HUDEP-2 (cell line): ENCODE measurements around the gene CSNK1G1.
"Not testable (repeated sequence)": the region's sequence is repeated elsewhere in the genome, so short reads cannot be mapped to it uniquely, and the experiment has no call there.

Experiments
- DNase-seq, 76 experiments: peaks; one replicate each; lab custom pipeline; 2025; ENCODE audit not compliant: unreplicated experiment in 76 of 76; lab: John Stamatoyannopoulos, UW

The CSNK1G1 gene

DNA sequence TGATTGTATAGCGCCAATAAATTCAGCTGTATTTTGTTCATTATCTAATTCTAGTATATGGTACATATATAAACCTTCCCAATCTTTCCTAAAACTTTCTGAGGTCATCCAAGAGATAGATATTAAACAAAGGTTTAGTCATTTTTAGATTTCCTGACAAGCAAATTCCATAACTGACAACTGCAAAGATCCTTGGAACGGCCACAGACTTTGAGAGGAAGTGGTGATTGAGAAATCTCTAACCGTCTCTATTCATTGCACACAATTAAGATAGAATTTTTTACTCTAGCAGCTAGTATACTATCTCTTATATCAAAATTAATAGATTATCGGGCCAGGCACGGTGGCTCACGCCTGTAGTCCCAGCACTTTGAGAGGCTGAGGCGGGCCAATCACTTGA is 4.7 kb downstream of the CSNK1G1 start:
- no peak for DNase-seq

GRCh38 chr15:64349375-64349774 is 6.6 kb downstream of the CSNK1G1 start:
- no peak for DNase-seq

GRCh38 chr15:64348455-64348854 is 7.5 kb downstream of the CSNK1G1 start:
- DNase-seq = no peak

DNA sequence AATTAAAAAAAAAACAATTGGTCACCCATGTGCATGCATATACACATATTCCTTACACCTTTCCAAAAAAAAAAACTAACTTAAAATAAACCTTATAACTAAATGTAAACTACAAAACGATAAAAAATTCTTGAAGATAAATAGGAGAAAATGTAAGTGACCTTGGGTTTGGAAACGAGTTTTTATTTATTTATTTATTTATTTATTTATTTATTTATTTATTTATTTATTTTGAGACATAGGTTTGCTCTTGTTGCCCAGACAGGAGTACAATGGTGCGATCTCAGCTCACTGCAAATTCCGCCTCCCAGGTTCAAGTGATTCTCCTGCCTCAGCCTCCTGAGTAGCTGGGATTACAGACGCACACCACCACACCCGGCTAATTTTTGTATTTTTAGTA is 9.7 kb downstream of the CSNK1G1 start:
- DNase-seq = not testable (repeated sequence)

- DNase-seq = no peak
Measured at GRCh38 chr15:64344651-64345294, 11.2 kb downstream of the CSNK1G1 start.

GRCh38 chr15:64343841-64344240 is 12.1 kb downstream of the CSNK1G1 start:
- no peak for DNase-seq

DNA sequence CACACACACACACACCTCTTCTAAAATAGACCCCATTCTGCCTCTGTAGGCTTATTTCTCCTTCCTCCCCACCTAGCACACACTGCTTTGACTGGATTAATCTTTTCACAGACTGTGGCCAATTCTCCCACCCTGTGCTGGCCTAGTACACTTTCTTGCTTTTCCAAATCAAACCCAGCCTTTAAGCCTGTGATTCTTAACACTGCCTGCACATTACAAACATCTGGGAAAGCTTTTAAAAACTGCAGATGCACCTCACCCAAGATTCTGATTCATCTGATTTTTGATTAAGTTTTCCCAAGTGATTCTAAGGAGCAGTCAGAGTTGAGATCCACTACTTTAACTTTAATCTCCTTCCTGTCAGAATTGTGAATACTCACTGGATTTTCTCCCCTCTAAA is 12.8 kb downstream of the CSNK1G1 start:
- DNase-seq = no peak

- no peak for DNase-seq
Measured at GRCh38 chr15:64341961-64342360, 14.0 kb downstream of the CSNK1G1 start.

GRCh38 chr15:64340355-64340754 is 15.6 kb downstream of the CSNK1G1 start:
- no peak for DNase-seq

GRCh38 chr15:64337761-64338160 is 18.2 kb downstream of the CSNK1G1 start:
- no peak for DNase-seq

GRCh38 chr15:64333986-64334929 is 21.7 kb downstream of the CSNK1G1 start:
- DNase-seq = peak in 1 of 76 experiments; percentile 2

DNA sequence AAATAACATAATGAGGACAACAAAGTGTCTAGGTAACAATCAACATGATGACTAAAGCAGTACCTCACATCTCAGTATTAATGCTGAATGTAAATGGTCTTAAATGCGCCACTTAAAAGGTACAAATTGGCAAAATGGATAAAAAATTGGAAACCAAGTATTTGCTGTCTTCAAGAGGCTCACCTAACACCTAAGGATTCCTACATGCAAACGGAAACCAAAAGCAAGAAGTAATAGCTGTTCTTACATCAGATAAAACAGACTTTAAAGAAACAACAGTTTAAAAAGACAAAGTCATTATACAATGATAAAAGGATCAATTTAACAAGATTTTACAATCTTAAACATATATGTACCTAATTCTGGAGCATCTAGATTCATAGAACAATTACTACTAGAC is 22.5 kb downstream of the CSNK1G1 start:
- no peak for DNase-seq

GRCh38 chr15:64331668-64332067 is 24.3 kb downstream of the CSNK1G1 start:
- not testable (repeated sequence) for DNase-seq

GRCh38 chr15:64326975-64327374 is 29.0 kb downstream of the CSNK1G1 start:
- not testable (repeated sequence) for DNase-seq

DNA sequence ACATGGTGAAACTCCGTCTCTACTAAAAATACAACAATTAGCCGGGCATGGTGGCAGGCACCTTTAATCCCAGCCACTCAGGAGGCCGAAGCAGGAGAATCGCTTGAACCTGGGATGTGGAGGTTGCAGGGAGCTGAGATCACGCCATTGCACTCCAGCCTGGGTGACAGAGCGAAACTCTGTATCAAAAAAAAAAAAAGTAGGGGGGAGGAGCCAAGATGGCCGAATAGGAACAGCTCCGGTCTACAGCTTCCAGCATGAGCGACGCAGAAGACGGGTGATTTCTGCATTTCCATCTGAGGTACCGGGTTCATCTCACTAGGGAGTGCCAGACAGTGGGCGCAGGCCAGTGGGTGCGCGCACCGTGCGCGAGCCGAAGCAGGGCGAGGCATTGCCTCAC is 29.5 kb downstream of the CSNK1G1 start:
- not testable (repeated sequence) for DNase-seq

- DNase-seq = peak in 8 of 76 experiments; percentile 5 to 27 (median 10)
Measured at GRCh38 chr15:64324165-64324877, 31.7 kb downstream of the CSNK1G1 start.

- no peak for DNase-seq
Measured at GRCh38 chr15:64315216-64315615, 40.8 kb downstream of the CSNK1G1 start.

DNA sequence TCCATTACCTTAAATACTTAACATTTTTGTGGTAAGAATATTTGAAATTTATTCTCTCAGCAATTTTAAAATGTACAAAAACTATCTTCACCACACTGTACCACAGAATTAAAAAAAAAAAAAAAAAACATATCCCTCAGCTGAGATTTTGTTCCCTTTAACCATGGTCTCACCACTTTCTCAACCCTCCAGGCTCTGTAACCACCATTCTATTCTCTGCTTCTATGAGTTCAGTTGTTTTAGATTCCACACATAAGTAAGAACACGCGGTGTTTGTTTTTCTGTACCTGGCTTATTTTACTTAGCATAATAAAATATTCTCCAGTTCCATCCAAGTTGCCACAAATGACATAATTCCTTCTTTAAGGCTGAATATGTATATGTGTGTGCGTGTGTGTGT is 41.5 kb downstream of the CSNK1G1 start:
- no peak for DNase-seq

DNA sequence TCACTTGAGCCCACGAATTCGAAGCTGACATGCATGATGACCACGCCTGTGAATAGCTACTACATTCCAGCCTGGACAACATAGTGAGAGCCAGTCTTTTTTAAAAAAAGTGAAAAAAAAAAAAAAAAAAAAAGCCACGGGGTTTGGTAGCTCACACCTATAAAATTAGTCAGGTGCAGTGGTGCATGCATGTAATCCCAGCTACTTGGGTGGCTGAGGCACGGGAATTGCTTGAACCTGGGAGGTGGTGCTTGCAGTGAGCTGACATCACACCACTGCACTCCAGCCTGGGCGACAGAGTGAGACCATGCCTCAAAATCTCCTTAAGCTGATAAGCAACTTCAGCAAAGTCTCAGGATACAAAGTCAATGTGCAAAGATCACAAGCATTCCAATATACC is 44.4 kb downstream of the CSNK1G1 start:
- DNase-seq = no peak

- no peak for DNase-seq
Measured at GRCh38 chr15:64310036-64310435, 45.9 kb downstream of the CSNK1G1 start.

DNA sequence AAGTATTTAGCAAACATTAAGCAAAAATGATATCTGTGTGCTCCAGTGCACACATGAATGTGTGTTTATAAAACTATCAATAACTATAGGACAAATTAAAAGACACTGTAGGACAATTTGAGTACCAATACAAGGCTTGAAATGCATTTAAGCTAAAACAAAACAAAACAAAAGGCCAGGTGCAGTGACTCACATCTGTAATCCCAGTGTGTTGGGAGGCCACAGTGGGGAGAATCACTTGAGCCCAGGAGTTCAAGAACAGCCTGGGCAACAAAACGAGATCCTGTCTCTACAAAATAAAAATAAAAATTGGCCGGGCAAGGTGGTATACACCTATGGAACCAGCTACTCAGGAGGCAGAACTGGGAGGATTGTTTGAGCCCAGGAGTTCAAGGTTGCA is 50.7 kb downstream of the CSNK1G1 start:
- DNase-seq = no peak
